NOMO-1 (cell line): ENCODE measurements around the gene GPC3.

ENCODE experiments used
- DNase-seq, 2 experiments: peaks; one replicate each; lab custom pipeline; 2025; ENCODE audit not compliant: unreplicated experiment in 2 of 2; lab: John Stamatoyannopoulos, UW

The GPC3 gene

DNA sequence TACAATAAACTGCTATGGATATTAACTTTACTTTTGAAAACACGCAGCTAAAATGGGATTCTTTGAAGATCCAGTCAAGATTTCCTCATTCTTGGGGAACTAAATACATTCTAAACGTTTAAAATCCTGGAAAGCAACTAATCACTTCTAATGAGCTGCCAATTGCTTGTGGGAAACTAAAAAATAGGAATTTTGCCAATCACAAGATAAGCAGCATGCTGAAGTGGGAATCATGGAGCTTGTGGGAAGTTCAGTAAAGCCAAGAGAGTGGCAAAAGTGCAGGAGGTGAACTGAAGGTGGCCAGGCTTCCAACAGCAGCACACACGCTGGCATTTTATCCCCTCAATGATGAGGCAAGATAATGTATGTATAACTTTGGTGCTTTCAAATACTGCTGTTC is 133.0 kb downstream of the GPC3 start:
- no peak for DNase-seq

DNA sequence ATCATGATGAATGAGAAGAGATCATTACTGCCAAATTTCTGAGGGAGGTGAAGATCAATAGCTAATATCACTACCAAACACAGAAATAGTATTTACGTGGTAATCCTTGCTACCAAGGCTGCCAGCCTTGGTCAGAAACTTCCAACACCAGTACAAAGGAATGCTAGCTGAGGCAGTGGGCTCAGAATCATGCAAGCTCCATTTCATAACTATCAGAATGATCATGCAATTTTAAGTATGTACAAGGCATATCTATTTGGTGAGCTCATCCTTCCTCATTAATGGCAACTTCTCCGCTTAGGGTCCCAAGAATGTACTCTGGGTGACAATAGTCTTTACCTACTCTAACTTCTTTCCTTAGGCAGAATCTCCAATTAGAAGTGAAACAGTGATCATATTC is 135.0 kb downstream of the GPC3 start:
- no peak for DNase-seq

DNA sequence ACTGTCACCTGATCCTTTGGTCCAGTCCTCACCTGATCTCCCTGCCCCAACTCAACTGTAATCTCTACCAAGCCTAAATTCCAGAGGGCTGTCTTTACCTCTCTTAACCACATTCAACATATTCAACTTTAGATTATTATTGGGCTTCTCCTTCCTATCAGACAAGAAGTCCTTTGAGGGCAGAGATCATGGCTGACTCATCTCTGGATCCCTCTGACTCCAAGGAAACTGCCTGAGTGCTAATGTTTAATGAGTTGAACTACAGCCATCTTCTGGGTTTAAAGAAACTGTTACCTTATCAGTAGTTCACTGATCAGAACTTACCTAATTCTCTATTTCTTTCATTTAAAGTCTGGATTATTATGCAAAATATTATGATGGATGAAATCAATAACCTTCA is 135.7 kb downstream of the GPC3 start:
- no peak for DNase-seq

DNA sequence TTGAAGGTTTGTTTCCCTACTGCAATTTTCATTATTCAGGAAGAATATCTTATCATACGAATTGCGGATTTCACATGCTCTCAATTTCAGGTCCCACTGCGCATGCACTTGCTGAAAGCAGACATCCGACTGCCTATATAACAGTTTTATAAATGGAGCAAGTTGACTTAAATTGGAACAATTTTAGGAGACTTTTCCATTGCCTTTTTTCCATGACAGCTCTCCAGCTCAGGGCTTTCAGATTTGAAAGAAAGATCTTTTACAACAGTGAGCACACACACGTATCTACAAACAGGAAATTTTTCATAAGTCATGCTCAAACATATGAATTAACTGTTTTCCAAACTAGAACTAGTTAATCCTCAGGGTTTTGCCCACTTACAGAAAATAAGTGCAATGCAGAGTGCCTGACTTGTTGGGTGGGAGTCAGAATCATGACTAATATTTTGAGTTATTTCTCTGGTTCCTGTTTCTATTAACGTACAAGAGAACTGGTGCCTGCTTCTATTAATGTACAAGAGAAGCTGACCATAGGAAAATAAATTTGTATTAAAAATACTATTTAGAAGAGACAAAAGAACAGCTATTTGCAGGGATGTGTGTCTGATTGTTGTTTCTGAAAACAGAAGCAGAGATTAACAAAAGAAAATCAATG is 137.9 kb downstream of the GPC3 start:
- no peak for DNase-seq

DNA sequence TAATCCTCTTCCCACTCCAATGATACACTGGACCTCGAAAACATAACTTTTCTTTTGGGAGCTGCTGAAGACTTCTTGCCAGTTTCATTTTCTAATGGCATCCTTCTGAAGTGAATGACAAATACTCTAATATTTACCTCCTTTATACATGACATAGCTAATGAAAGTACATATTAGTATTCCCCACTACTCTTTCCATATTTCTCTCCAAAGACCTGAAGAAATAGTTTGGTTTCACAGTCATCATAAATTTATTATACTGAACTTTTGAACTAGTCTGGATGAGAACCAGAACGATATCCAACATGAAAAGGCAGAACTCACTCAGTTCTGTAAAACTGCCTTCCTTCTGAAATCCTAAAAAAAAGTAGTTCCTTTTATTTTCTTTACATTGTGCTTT is 139.1 kb downstream of the GPC3 start:
- no peak for DNase-seq

DNA sequence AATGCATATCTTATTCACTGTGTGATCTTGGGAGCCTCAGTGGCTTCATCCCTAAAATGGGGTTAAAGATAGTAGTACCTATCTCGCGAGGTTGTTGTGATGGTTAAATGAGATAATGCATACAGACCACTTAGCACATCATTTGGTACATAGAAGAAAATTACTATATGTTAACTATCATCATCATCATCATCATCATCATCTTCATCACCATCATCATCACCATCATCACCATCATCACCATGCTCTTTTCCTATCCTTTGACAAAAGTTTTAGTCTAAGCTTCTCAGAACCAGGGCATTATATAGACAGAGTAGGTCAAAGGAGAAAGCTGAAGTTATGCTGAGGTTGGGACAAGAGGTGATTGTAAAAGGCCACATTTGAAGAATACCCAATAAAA is 145.0 kb downstream of the GPC3 start:
- no peak for DNase-seq

DNA sequence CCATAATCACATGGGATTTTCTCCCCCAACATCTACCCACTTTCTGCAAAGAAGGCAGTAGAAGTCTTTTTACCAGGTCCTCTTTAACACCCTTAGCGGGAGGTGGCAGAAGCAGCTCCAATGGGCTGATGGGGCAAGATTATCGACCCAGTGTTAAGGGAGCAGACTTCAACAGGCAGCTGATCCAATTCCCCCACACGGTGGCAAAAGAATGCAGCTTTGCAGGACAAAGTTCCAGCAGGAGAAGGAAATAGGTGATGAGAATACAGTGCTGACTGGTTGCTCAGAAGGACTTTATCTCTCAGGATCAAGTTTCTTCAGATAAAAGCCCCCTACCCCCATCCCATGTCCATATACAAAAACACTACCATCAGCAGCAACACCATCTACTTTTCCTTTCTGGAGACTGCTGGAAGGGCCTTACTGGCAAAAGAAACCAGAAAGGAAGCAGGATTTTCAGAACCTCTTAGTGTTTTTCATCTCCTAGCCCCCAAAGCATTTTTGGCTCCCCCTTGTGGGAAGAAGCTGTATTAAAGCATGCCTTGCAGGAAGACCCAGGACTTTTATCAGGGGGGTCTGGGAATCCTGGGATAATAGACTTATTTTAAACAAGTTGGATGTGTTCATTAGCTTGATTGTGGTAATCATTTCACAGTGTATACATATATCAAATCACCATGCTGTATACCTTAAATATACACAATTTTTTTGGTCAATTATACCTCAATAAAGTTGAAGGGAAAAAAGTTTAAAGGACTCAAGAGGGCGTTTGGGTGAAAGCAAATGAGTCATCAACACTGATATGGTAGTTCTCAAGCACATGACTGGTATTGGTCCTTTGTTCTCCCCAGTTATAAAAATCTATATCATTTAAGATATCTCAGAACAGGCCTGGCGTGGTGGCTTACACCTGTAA is 146.4 kb downstream of the GPC3 start:
- DNase-seq = peak in 1 of 2 experiments; percentile 25

DNA sequence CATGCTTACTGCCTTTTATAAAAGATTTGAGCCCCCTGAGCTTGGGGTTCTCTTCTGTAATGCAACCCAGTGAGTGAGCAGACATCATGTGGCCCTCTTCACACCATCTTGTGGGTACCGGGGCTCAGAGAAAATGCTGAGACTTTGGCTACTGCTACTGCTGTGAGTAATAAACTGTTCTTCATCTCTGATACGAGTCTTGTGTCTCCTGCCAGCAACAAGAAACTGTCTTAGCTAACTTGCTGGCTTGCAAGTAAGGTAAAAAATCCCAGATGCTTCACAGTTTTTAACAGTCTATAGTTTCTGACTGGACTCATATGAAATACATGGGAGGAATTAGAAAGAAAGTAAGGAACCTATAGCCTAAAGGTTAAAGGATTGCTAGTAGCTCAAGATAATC is 148.3 kb downstream of the GPC3 start:
- no peak for DNase-seq

DNA sequence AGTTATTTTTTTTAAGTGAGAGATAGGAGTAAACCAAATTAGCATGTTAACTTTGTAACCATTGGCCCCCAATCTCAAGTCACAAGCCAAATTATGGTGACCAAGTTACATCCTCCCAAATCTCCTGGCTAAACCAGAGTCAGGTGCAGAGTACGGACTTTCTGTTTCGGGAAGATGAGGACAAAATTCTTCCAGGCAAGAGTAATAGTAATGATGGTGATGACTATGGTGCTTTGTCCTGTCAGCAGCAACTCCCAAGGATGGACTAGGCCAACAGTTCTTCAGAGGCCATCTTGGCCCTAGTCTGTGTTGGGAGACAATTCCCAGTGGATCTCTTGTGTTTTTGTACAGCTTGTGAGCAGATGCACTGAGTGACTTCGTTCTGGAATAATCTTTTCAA is 148.8 kb downstream of the GPC3 start:
- no peak for DNase-seq

DNA sequence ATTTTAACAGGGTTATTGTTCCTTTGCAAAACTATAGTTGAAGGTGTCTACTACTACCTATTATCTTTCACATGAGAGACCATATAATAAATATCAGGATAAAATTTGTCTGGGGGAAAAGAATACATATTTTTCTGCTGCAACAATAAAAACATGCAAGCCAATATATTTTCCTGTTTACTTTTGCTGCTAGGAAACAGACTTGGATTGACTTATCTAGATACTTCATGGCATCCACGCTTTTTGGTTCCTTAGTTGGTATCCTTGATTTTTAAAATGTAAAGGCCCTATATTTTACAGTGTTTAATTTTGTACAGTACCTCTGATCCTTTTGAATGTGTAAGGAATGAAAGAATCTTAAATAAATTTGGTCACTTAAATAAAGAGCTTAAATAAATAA is 150.6 kb downstream of the GPC3 start:
- DNase-seq = no peak

DNA sequence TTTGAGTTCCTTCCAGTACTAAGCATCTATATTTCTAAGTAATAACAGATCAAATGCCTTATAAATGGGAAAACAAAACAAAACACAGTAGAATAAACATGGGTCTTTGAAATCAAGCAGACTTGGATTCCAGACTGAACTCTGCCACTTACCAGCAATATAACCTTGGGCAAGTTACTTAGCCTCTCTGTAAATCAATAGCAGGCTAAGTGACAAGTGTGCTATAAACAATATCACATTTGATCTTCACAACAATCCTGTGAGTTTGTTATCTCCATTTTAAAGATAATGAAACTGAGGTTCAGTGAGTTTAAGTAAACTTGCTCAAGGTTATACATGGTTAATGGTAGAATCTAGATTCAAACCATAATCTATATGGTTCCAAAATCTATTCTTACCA is 165.8 kb downstream of the GPC3 start:
- no peak for DNase-seq

DNA sequence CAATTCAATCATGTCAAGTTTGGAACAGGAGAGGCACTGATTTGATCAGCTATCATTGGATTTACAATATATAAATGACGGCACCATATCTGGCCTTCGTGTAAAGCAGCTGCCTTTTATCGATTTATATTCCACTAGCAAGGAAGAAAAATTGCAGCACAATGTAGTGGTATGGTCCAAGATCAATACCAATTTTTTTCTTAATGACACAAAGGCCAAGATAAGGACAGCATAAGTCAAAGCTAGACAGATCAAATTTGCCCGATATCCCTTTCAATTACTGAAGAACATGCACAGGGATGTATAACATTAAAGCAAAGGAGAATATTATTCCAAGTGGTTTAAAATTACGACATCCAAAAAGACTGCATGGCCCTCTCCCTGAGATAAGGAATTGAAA is 167.4 kb downstream of the GPC3 start:
- no peak for DNase-seq

DNA sequence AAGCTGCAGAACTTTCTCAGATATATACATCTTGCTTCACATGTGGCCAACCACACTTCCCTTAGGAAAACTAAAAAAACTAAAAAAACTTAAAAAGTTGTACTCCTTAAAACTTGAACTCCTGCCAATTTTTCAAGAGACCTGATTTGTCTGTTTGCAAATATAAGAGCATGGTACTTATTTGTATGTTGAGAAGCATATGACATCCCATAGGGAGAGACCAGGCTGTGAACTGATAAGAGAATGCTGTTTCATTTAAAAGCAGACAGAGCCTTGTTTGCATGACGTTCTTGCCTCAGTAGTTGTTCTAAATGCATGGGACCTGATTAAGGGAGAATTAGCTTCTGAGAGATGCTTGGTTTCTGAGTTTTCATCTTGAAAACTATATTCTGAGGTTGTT is 169.9 kb downstream of the GPC3 start:
- DNase-seq = no peak

DNA sequence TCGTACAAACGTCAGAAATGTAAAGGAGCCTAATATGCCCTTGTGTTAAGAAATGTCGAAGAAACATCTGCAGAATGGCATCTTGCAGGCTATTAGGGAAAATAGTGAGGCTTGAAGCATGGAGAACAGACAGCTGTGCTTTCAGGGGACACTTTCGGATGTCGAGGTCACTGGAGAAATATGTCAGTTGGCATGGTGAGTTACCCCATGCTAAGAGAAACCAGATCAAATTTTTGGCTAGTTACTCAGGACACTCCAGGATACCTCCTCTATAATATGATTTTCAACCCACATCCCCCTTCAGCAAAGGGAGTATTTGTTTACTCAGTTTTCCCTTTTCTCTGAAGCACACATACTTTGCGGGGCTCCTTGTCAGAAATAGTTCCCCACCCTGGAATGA is 171.4 kb downstream of the GPC3 start:
- no peak for DNase-seq

DNA sequence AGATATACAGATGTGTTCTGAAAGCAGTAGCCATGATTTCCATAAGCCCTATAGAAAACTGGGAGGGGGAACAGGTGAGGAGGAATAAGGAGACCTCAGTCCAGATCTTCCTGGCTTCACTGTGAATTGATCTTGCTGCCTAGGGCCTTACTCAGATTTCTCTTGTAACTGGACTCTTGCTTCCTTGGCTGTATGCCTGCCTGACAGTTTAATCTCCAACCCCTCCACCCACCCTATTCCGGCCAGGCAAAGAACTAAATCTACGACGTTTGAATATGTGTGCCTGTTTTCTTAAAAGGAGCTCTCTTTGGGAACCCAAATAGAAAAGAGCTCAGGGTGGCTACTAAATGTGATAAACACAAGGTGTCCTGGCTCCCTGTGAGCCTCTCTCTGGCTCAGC is 173.0 kb downstream of the GPC3 start:
- DNase-seq = no peak

DNA sequence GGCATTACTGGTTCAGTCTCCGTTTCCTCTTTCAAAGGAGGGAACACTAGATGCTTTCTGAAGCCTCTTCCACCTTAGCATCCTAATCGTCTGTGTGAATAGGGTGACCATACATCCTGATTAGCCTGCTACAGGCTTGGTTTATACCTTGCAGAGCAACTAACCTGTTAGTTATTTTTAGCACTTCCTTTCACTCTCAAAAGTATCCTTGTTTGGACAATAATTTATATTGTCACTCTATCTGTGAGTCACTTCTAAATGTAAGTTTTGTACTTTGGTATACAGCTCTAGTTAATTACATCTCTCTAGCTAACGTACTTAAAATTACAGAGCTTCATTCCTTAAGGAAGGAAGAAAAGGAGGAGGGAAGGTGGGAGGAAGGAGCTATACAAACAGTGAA is 174.5 kb downstream of the GPC3 start:
- no peak for DNase-seq

DNA sequence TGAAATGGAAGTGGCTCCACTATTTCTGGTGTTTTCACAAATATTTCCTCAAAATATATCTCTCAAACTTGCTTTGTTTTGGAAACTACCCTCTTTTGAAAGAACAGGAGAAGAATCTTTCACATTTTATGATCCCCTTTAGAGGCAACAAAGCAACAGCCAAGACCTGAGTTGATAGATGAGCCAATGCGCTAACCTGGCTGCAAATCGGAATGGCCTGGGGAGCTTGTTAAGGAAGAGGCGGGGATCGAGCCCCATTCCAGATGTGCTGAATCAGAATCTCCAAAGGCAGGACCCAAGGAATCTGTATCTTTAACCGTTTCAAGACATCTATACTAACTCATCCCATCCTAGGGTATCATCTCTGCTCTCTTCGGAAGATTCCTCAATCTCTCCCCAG is 181.3 kb downstream of the GPC3 start:
- DNase-seq = no peak

DNA sequence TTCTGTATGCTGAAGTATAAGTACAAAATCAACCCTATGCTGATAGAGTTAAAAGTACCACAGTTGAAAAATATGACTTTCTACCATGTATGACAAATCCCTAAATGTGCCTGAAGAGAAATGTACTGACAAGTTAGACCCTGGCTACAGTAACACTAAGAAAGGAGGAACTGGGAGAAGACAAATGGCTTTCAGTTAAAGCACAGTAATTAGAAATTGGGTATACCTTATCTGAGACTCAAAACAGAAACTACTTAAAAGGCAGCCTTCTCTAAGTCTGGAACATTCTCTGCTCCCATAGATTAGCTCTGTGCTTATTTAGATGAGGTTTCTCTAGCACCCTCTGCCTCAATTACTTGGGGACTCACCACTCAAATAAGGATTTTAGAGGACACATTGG is 189.1 kb downstream of the GPC3 start:
- no peak for DNase-seq

DNA sequence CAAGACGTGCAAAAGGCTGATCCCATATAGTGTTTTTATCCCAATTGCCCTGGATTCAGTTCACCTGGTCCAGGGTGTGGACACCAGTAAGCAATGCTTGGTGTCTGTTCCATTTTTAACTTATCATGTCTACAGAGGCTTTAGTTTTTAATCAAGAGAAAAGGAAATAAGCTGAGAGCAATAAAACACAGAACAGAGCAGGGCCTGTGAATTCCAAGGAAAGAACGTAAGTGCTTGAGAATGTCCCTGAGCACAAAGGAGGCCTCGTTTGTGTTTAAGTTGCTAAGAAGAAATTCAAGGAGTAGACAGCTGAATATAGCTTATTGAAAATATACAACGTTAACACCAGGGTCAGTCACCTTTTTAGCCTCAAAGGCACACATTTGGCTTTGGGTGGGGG is 191.3 kb downstream of the GPC3 start:
- no peak for DNase-seq

DNA sequence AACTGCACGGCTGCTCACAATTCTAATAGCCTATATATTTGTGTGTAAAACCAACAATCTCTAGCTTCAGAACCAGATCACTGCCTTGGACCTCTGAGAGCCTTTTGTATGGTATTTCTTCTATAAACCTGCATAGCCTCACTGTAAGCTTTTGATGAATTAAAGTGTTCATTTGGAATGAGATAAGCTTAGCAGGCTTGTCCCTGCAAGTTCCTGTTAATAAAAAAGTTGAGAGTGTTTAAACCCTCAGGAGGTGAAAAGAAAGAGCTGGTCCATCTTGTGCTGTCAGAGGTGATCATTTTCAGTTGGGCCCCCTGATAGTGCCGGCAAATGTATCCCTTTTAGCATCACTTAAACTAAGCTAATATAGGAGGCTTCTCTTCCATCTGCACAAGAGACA is 191.8 kb downstream of the GPC3 start:
- no peak for DNase-seq

DNA sequence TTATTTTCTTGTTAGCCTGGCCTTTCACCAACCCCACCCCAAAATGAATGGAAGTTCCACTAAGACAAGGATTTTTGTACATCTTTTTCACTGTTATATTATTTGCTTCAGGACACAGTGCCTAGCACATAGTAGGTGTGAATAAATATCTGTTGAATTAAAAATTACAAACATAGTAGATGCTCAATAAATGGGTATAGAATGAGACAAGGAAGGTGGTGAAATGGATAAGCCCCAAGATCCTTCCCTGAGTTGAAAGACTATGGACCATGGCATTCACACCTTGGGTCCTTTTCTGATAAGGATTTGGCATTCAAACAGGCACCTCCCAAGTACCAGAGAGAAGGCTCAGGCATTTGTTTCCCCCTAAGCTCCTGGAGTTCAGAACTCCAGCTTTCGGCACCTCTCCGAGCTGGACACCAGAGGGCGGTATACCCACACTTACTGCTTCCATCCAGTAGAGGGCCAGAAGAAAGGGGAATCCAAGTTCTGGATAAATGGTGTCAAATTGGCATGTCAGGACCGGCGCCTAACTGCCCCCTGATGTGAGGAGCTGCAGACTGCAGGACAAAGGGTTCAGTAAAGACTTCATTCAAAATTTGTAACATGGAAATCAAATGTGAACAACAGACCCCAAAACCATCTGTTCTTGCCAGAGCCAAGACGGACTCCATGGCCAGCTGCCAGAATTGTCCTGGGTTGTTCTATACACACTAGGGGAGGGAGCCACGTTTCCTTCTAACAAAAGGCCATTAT is 193.0 kb downstream of the GPC3 start:
- DNase-seq = peak; percentile 15 to 29

DNA sequence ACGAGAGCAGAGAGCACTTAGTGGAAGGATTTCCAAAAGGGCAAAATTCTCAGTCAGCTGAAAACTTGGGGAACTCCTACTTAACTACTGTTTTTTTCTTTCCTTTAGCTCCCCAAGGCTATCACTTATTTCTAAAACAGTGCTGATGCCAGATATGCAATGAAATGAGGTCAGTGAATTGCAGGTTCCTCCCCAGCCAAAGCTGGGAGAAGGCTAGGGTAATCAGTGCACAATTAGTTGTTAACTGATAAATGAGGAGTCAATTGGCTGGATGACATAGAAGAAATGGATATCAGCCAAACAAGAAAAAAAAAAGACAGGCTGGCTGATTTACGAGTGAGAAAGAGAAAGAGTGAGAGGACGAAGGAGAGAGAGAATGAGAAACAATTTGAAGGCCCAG is 195.6 kb downstream of the GPC3 start:
- DNase-seq = no peak
